K562 (cell line): ENCODE data around the gene KLK2. TPM values are rescaled to one million over a fixed set of nuclear protein-coding genes. Genes with fewer than 3 reads are reported as not detected.

ENCODE experiments used
- ATAC-seq: fragments of 200-7000 bp; cut with Tn5 transposase; 3 replicates; pipeline ENCODE4 v1.9.1; 2020; ENCODE audit warnings: moderate library complexity
- BruUV-seq: library from RNA; stranded (reverse); fragments of 400-500 nt; replicated peaks from 2 replicates; lab custom pipeline; 2021; lab: Mats Ljungman, UMichigan
- CTCF ChIA-PET: fragments of 300-600 bp; formaldehyde crosslinking; extraction: SDS; loops from one replicate; lab custom pipeline; 2021; ENCODE audit warnings: low intra/inter-chr PET ratio; lab: Yijun Ruan, JAX
- POLR2A ChIA-PET: fragments of 300-600, 350-650 bp; sonication (Branson Sonifier 250); formaldehyde crosslinking; extraction: SDS; loops from one replicate; lab custom pipeline; 2021; ENCODE audit warnings: antibody characterized with exemption, inconsistent platforms; lab: Yijun Ruan, JAX
- DNase-seq, 4 experiments: peaks; one replicate each; pipeline versions ENCODE4 v3.0.0 to v3.0.0-alpha.2; 2011 to 2018; ENCODE audit warnings: low spot score in 3 of 4, mixed read lengths in 3 of 4; ENCODE audit errors: extremely low read depth in 1 of 4
- FAIRE-seq: peaks from 2 replicates; lab custom pipeline; 2011; peaks lifted over from hg19 to GRCh38; lab: Jason Lieb, UNC
- H2AFZ ChIP-seq: 2 replicates; pipeline ENCODE4 v1.6.0; 2011; ENCODE audit warnings: low read depth, low read length, control low read depth, inconsistent platforms
- H3K27ac ChIP-seq: fragments of 200-600 bp; 3 replicates; pipeline ENCODE4 v1.8.0; 2011; ENCODE audit warnings: low read depth, mild to moderate bottlenecking, control low read depth, inconsistent platforms, low read length, moderate library complexity, mixed read lengths; ENCODE audit errors: extremely low read depth
- H3K27me3 ChIP-seq, 2 experiments: fragments of 300-600 bp in 1 of 2; 2 replicates in 1 of 2; 3 replicates in 1 of 2; pipeline versions ENCODE4 v1.6.0 to v1.8.0; 2011; ENCODE audit warnings: inconsistent platforms in 2 of 2, low read length in 2 of 2, mild to moderate bottlenecking in 1 of 2, mixed read lengths in 1 of 2, moderate library complexity in 1 of 2; ENCODE audit not compliant: control insufficient read depth in 2 of 2, insufficient read depth in 2 of 2
- H3K36me3 ChIP-seq: fragments of 300-600 bp; 3 replicates; pipeline ENCODE4 v1.8.0; 2011; ENCODE audit warnings: mild to moderate bottlenecking, low read length, inconsistent platforms; ENCODE audit not compliant: control insufficient read depth, insufficient read depth
- H3K4me1 ChIP-seq, 2 experiments: fragments of 200-600 bp in 1 of 2; replicated peaks in 1 of 2; 2 replicates in 1 of 2; 3 replicates in 1 of 2; pipeline versions ENCODE4 v1.5.1 to v1.8.0; 2011; ENCODE audit warnings: inconsistent platforms in 2 of 2, low read length in 2 of 2, mild to moderate bottlenecking in 1 of 2, mixed read lengths in 1 of 2, moderate library complexity in 1 of 2; ENCODE audit not compliant: control insufficient read depth in 2 of 2, insufficient read depth in 2 of 2
- H3K4me2 ChIP-seq: 2 replicates; pipeline ENCODE4 v1.6.1; 2011; ENCODE audit warnings: low read length, control low read depth, inconsistent platforms, mixed read lengths; ENCODE audit not compliant: insufficient read depth
- H3K4me3 ChIP-seq: fragments of 200-600 bp; sonication (generic), shearing (Covaris generic); 2 replicates; pipeline ENCODE4 v1.5.1; 2016; ENCODE audit warnings: control low read depth, inconsistent platforms
- H3K79me2 ChIP-seq: fragments of 200-600 bp; 3 replicates; pipeline ENCODE4 v1.8.0; 2011; ENCODE audit warnings: low read length, inconsistent platforms; ENCODE audit not compliant: control insufficient read depth, insufficient read depth
- H3K9ac ChIP-seq, 2 experiments: 2 replicates each; pipeline versions ENCODE4 v1.6.0 to v1.6.1; 2011; ENCODE audit warnings: low read depth in 2 of 2, low read length in 2 of 2, control low read depth in 1 of 2, inconsistent platforms in 1 of 2, mild to moderate bottlenecking in 1 of 2, mixed read lengths in 1 of 2; ENCODE audit not compliant: insufficient read depth in 1 of 2
- H3K9me1 ChIP-seq: one replicate; pipeline ENCODE4 v1.6.0; 2011; ENCODE audit warnings: inconsistent platforms, mild to moderate bottlenecking, low read length, moderate library complexity; ENCODE audit not compliant: control insufficient read depth, insufficient read depth
- H3K9me3 ChIP-seq: replicated peaks from 2 replicates; pipeline ENCODE4 v1.5.1; 2011; ENCODE audit warnings: low read depth, low read length, inconsistent platforms; ENCODE audit not compliant: control insufficient read depth, insufficient read depth
- H4K20me1 ChIP-seq: replicated peaks from 2 replicates; pipeline ENCODE4 v1.6.1; 2011; ENCODE audit warnings: low read length, inconsistent platforms, mixed read lengths; ENCODE audit not compliant: control insufficient read depth, insufficient read depth
- E4F1 ChIP-seq: fragments of 250-450 bp; sonication (Bioruptor Pico); IDR thresholded peaks from 2 replicates; pipeline ENCODE4 v1.5.0; 2021; ENCODE audit warnings: mild to moderate bottlenecking, borderline replicate concordance
- GABPA ChIP-seq: fragments of 200-800 bp; sonication (Bioruptor generic); conservative IDR thresholded peaks from 2 replicates; pipeline ENCODE4 v1.6.1; 2016; ENCODE audit warnings: low read depth, missing genetic modification characterization, missing compliant biosample characterization
- PHF20 ChIP-seq: fragments of 450-650 bp; IDR thresholded peaks from 2 replicates; pipeline ENCODE4 v1.6.1; 2018; ENCODE audit not compliant: partially characterized antibody
- ZMIZ1 ChIP-seq, 2 experiments: fragments of 150-350 bp in 1 of 2; IDR thresholded peaks; 2 replicates each; pipeline ENCODE4 v1.6.1; 2012 to 2016; ENCODE audit warnings: low read depth in 2 of 2, low read length in 2 of 2, mild to moderate bottlenecking in 1 of 2, moderate library complexity in 1 of 2
- ZNF184 ChIP-seq: sonication (generic); formaldehyde crosslinking; IDR thresholded peaks from 2 replicates; pipeline ENCODE4 v1.5.0; 2020; ENCODE audit warnings: missing genetic modification reagents
- ZNF263 ChIP-seq: sonication (generic); formaldehyde crosslinking; IDR thresholded peaks from 2 replicates; pipeline ENCODE4 v1.8.0; 2022; ENCODE audit warnings: mild to moderate bottlenecking, missing genetic modification reagents, borderline replicate concordance
- WGBS: fragments of 100-300 bp; shearing (Covaris generic); methylation state at CpG from one replicate; pipeline ENCODE4 v1.1.6; 2016; ENCODE audit warnings: low coverage, mixed read lengths; ENCODE audit not compliant: insufficient coverage; ENCODE audit errors: missing lambda C conversion rate; 5-methylcytosine and 5-hydroxymethylcytosine counted together
- in situ Hi-C: fragments of 300-500 bp; cut with MboI; formaldehyde crosslinking; loops from 4 replicates; pipeline ENCODE4 v1.15.0; 2018; ENCODE audit warnings: inconsistent platforms, mixed read lengths
- intact Hi-C: fragments of 100-400 bp; cut with micrococcal nuclease; formaldehyde crosslinking; loops from 2 replicates; pipeline ENCODE4 v1.14.2; 2022
- polyA plus RNA-seq, 8 experiments: library from polyadenylated mRNA; depleted of rRNA in 4 of 8; stranded (reverse) in 5 of 8; unstranded in 3 of 8; fragments of >200 nt; fragmentation: Nextera tagmentation in 2 of 8; fragmentation: Illumina TruSeq in 1 of 8; extraction: Ambion mirVana in 2 of 8; extraction: Trizol in 1 of 8; gene quantifications; 2 replicates each; pipeline versions ENCODE4 v1.2.1 to v1.2.3, GENCODE V29; 2011 to 2014; ENCODE audit warnings: inconsistent platforms in 1 of 8, missing spikeins in 1 of 8
- total RNA-seq, 7 experiments: library from RNA; depleted of rRNA in 6 of 7; stranded (reverse); fragments of >200 nt in 6 of 7; fragmentation: Illumina TruSeq in 2 of 7; extraction: Trizol in 2 of 7; gene quantifications; 2 replicates each; pipeline versions ENCODE4 v1.2.1 to v1.2.3, GENCODE V29; 2011 to 2021; ENCODE audit warnings: low replicate concordance in 1 of 7
- TF ChIP-seq, protein P1 (sequence below): sonication (generic); formaldehyde crosslinking; IDR thresholded peaks from 2 replicates; pipeline ENCODE4 v1.4.0; 2020; ENCODE audit warnings: mild to moderate bottlenecking, missing genetic modification reagents
- TF ChIP-seq, protein P2 (sequence below): fragments of 250-450 bp; sonication (Bioruptor Pico); IDR thresholded peaks from 2 replicates; pipeline ENCODE4 v1.4.0; 2020; ENCODE audit warnings: mild to moderate bottlenecking, moderate library complexity, borderline replicate concordance

Gene KLK2
- total and polyA plus RNA-seq, 9 of the 15 experiments (the other 6 are each of a cell fraction or from before 2014, with no cell fraction given) = 0.11 to 0.47 (median 0.23) TPM; not detected in 1

DNA sequence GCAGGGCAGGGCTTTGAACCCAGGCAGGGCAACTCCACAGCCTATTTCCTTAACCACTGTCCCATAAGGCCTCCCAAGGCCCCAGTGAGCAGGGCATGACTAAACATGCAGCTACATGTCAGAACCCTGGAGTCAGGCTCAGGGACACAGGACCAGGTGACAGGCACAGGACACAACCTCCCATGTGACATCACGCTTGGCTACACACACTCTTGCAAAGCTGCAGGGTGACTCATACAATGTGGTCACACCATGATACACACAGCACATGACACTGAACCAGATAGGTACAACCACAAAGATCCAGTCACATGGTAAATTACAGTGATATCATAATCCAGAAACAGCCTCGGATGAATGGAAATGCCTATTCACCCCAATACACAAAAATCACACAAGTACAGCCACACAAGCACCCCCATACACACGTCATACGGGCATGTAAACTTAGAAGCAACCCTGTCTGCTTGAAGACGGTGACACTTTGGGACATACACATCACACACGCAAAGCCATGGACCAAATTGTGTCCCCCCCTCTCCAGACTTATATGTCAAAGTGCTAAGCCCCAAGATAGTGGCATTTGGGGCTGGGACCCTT, 23.5 kb downstream of the KLK2 start (continued):
- TF ChIP-seq PHF20 = peak; percentile 60
- TF ChIP-seq, protein P1, sequence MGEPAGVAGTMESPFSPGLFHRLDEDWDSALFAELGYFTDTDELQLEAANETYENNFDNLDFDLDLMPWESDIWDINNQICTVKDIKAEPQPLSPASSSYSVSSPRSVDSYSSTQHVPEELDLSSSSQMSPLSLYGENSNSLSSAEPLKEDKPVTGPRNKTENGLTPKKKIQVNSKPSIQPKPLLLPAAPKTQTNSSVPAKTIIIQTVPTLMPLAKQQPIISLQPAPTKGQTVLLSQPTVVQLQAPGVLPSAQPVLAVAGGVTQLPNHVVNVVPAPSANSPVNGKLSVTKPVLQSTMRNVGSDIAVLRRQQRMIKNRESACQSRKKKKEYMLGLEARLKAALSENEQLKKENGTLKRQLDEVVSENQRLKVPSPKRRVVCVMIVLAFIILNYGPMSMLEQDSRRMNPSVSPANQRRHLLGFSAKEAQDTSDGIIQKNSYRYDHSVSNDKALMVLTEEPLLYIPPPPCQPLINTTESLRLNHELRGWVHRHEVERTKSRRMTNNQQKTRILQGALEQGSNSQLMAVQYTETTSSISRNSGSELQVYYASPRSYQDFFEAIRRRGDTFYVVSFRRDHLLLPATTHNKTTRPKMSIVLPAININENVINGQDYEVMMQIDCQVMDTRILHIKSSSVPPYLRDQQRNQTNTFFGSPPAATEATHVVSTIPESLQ (CRISPR knock-in tag) = no peak
- TF ChIP-seq E4F1 (CRISPR knock-in tag) = no peak
- no peak for TF ChIP-seq GABPA (tag)
- TF ChIP-seq, all 486 proteins: peak for 77

DNA sequence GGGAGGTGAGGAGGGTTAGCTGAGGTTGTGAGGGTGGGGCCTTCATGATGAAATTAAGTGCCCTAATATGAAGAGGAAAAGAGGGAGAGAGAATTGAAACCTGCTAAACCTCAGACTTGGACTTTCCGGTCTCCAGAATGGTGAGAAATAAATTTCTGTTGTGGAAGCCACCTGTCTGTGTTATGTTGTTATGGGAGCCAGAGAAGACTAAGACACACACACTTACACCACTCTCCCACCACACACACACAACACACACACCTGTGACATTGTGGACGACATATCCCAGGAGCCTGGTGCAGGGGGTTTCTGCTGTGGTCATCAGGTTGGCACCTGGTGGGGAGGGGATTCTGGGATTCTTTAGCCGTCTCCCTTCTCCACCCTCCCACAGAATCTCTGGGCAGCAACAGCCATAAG, 24.0 kb downstream of the KLK2 start:
- peaks cover 4% of the 10 kb centered on the region for H3K9me1 ChIP-seq
- no peak overlapping the region for H3K4me2 ChIP-seq
- no peak for FAIRE-seq
- peaks cover 0 to 11% of the 10 kb centered on the region in 2 experiments; a peak in 3 of 5 replicates for H3K4me1 ChIP-seq
- WGBS = 38% methylated on average over 3 of the region's 3 CpGs
- intact Hi-C loops = no loop called here
- in situ Hi-C loops = no loop called here
- CTCF ChIA-PET = no interaction called here
- POLR2A ChIA-PET = no interaction called here
- no peak for ATAC-seq
- 0 out of 2 replicates have a peak, but pooled peaks cover 3% of the 10 kb centered on the region for H3K9me3 ChIP-seq
- DNase-seq = no peak
- H3K4me3 ChIP-seq = no peak overlapping the region
- no TSS peak for BruUV-seq
- H2AFZ ChIP-seq = peak overlapping the region; percentile 63; the same call in 1 of the 2 replicates
- H3K79me2 ChIP-seq = no peaks in the 10 kb centered on the region
- H3K27ac ChIP-seq = no peak overlapping the region
- no peaks in the 10 kb centered on the region for H4K20me1 ChIP-seq
- H3K27me3 ChIP-seq = peaks cover 0 to 14% of the 10 kb centered on the region in 2 experiments; a peak in 2 of 5 replicates
- H3K36me3 ChIP-seq = no peaks in the 10 kb centered on the region
- no peak overlapping the region; a peak in 2 of 4 replicates for H3K9ac ChIP-seq
- TF ChIP-seq ZMIZ1 (IDR thresholded peaks at IDR 0.05; ENCODE audit: low read depth in 2 of 2, low read length in 2 of 2) = no peak
- TF ChIP-seq ZNF184 (CRISPR knock-in tag) = no peak
- TF ChIP-seq, protein P2, sequence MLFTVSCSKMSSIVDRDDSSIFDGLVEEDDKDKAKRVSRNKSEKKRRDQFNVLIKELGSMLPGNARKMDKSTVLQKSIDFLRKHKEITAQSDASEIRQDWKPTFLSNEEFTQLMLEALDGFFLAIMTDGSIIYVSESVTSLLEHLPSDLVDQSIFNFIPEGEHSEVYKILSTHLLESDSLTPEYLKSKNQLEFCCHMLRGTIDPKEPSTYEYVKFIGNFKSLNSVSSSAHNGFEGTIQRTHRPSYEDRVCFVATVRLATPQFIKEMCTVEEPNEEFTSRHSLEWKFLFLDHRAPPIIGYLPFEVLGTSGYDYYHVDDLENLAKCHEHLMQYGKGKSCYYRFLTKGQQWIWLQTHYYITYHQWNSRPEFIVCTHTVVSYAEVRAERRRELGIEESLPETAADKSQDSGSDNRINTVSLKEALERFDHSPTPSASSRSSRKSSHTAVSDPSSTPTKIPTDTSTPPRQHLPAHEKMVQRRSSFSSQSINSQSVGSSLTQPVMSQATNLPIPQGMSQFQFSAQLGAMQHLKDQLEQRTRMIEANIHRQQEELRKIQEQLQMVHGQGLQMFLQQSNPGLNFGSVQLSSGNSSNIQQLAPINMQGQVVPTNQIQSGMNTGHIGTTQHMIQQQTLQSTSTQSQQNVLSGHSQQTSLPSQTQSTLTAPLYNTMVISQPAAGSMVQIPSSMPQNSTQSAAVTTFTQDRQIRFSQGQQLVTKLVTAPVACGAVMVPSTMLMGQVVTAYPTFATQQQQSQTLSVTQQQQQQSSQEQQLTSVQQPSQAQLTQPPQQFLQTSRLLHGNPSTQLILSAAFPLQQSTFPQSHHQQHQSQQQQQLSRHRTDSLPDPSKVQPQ (CRISPR knock-in tag) = no peak
- TF ChIP-seq ZNF263 (CRISPR knock-in tag) = no peak
